GOT3 (cell line): ENCODE data around the gene RUNX2.

Experiments used
- DNase-seq: peaks from one replicate; lab custom pipeline; 2025; ENCODE audit warnings: mixed read lengths; lab: John Stamatoyannopoulos, UW

Gene RUNX2

GRCh38 chr6:45675634-45676033, 347.5 kb downstream of the RUNX2 start:
- DNase-seq = no peak

DNA sequence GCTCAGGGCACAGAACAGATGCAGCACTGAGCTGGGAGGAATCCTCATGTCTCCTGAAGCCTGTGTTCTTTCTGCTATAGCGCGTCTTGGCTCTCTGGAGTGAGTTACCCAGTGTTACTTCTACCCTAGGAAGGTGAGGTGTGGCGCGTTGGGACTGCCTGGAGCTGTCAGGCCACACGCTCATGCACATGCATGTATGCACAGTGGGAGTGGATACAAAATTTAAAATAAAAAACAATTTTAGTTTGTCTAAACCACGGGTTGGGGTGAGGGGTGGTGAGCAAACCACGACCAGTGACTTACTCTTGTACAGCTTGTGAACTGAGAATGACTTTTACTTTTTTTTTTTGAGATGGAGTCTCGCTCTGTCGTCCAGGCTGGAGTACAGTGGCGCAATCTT, 348.2 kb downstream of the RUNX2 start:
- DNase-seq = no peak

DNA sequence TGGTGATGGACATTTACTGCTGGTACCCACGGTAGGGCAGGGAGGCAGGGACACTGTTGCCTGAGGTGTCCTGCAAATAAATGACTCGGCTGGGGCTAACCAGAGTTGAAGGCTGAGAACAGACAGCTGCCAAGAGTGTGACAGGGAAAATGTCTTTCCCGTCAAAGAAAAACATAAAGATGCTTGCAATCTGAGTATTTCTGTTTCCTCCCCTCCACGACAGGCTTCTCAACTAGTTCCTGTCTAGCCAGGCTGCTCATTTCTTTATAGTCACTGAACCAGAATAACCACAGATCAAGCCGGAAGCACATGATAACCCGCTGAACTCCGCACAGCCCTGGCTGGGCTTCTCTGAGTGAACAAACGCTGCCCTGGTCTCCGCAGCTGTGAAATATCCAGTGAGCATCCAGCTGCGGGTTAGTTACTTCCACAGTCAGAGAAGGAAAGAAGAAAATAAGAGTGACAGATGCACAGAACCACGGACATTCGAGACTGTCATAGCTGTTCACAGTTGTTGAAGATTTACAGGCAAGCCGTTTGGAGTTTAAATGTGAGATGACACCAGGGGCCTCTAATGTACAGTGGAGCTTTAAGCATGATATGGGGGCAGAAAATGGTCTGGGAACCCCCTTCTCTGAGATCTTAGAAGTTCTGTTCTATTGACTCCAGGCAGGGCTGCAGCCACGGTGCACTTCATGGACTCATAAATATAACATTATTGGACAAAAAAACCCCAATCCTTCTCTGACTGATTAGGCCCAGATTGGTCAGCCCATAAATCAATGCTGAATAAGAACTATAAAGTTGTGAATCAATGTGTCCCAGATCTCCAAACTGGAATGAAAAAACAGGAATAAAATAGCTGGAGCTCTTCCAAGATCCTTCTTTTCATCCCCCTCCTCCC, 349.5 kb downstream of the RUNX2 start:
- DNase-seq = no peak

GRCh38 chr6:45678285-45678607, 350.1 kb downstream of the RUNX2 start:
- DNase-seq = no peak

- no peak for DNase-seq
Observed at GRCh38 chr6:45679163-45679562, 351.0 kb downstream of the RUNX2 start.

GRCh38 chr6:45679631-45680030, 351.5 kb downstream of the RUNX2 start:
- no peak for DNase-seq

GRCh38 chr6:45681860-45682511, 353.9 kb downstream of the RUNX2 start:
- DNase-seq = no peak

DNA sequence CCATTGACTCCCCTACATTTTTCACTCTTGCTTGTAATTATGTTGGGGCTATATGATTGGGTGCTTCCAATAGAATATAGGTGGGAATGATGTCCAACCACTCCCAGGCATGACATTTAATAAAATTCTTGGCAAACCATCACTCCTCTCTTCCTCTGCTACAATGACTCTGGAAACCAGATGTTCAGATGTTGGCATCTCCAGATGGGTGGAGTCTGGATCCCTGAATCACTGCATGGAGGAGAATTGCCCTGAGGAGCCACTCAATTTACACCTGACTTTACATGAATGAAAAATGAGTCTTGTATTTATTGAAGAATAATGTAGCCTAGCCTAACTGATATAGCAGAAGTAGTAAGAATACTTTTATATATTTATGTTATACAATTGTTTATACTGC, 356.3 kb downstream of the RUNX2 start:
- no peak for DNase-seq

DNA sequence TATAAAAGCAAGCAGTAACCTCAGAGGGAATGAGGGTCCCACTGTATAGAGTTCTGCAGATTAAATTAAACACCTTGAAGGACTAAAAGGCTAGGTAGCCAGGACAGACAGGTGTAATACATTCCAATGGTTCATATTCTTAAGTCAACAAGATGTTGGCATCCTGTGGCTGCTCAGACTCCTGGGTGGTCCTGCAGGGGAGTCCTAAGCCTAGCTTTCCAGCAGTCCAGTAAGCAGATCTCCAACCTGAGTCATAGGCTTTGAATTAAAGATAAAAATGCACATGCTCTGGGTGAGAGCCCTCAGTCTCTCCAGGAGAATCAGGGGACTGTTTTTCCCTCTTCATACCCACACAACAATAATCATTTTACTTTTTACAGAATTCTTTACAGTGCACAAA, 356.9 kb downstream of the RUNX2 start:
- DNase-seq = no peak

GRCh38 chr6:45686841-45687569, 358.9 kb downstream of the RUNX2 start:
- no peak for DNase-seq

DNA sequence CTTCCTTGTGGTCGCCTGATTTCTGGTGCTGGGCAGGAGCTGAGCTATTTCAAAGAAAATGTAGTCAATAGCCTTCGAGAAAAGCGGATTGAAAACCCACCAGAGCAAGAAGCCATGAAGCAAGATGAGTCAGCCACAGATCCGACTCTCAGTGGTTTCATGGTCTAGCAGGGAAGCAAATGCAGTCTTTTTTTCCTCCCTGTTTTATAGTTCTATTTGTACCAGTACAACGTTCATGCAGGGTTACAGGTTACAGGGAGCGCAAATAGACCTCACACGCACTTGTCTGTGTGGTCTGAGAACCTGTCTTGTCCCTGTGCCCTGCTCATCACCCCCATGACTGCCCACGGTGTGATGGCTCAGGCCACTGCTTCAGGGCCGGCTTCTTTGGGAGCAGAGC, 359.4 kb downstream of the RUNX2 start:
- DNase-seq = no peak

DNA sequence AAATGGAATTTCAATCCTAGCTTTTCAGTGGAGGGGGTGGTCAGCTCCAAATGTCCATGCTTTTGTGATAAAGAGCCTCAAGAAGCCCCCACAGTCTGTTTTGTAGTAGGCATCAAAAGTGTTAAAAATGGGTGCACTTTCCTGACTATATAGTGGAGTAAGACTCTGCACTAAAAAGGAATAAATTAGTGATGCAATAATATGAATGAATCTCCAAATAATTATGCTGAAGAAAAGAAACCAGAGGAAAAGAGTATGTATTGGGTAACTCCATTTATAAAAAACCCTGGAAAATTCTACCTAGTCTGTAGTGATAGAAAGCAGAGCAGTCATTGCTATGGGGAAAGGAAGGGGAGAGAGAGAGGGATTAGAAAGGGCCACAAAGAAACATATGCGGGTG, 360.1 kb downstream of the RUNX2 start:
- DNase-seq = no peak

DNA sequence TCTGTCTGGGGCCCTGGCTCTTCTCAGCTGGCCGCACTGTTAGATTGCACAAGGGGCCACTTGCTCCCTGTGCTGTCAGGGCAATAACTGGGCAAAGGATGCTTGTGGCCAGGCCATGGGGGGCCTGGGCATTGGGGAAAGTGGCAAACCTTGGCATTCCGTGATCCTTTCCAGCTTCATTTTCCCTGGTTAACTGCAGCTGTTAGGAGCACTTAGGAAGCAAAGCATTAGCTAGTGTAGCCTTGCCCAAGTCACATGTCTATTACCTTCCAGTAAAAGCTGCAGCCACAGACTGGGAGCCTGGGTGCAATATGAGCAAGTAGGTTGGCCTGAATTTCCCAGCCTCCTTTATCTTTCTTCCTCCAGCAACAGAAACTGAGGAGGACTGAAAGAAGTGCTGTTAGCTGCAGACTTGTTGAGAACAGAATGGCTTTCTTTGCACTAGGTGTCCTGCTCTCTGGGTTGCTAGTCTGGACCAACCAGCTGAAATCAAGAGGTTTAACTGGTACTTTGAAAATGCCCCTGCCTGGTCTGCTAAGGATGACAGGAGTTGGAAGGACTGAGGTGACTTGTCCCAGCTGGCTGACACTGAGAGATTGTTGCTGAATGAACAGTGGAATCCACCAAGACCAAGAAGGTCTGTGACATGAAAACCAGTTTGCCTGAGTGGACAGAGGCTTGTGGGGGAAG, 361.9 kb downstream of the RUNX2 start:
- DNase-seq = no peak

DNA sequence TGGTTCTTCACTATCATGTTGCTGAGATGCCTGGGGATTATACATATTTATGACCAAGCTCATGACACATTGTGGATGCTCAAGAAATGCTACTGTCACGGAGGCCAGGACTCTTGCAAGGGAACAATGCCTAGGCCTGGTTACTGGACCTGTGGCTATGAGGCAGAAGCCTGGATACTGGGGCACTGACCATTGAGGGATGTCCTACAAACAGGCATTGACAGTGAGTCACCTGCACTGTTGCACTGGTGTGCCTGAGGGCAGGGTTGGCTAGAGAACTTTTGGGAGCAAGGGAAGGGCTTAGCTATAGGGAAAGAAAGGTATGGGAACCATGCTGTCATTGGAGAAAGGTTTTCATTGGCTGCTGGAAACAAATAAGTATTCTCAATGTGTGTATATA, 362.7 kb downstream of the RUNX2 start:
- DNase-seq = no peak

DNA sequence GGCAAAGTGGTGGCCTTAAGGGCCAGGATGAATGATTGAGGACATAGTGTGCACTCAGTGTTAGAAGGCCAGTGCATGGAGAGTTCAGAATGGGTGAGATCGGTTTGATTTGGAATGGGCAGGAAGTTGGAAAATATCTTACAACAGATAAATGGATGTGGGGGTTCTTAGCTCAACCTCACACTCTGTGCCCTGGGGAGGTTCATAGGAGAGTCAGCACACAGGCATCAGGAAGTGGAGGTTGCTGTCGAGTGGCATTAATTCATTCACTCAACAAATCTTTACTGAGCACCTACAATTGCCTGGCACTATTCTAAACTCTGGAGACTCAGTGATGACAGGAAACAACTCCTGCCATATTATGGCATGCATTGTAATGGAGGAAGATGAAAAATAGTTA, 363.3 kb downstream of the RUNX2 start:
- no peak for DNase-seq

GRCh38 chr6:45692021-45692420, 363.9 kb downstream of the RUNX2 start:
- no peak for DNase-seq

GRCh38 chr6:45696738-45697137, 368.6 kb downstream of the RUNX2 start:
- DNase-seq = no peak

DNA sequence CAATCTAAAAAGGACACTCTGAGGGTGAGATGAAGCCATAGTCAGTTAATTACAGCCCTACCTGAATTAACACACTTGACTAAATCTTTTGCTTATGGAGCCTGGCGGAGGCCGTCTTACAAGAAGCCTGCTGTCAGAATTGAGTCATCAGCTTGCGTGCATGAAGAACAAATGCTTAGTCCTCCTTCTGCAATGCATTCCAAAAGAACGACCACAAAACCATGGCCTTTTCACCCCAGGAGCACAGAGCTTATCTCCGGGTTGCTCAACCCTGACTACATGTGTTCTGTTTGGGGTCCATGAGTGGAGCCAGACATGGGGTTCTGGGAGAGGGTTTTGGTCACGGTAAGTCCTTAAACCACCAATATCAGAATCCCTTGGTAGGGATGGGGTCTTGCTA, 369.5 kb downstream of the RUNX2 start:
- no peak for DNase-seq

DNA sequence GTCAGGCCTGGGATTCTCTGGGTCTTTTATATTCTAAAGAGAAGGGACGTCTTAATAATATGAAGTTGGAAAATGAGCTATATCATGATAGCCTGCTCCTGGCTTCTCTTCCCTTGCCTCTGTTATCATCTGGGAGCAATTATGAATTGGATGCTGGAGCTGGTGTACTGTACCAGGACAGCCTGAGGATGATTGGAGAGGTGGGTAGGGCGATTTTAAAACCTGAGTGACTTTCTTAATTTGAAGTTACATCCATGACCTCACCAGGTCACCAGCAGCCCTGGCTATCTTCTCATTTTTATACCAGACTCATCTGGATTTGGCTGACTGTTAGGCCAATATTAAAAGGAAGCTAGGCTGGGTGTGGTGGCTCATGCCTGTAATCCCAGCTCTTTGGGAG, 369.9 kb downstream of the RUNX2 start:
- DNase-seq = no peak

GRCh38 chr6:45699663-45700062, 371.5 kb downstream of the RUNX2 start:
- DNase-seq = no peak

- no peak for DNase-seq
Observed at GRCh38 chr6:45702849-45703739, 375.0 kb downstream of the RUNX2 start.
